Gastroesophageal sphincter (tissue), 4 donors: Measurements from ENCODE around the gene IRS2. TPM values are rescaled to one million over a fixed set of nuclear protein-coding genes. Genes with fewer than 3 reads are reported as not detected.

Source experiments
- ATAC-seq: fragments of 150-250 bp; one replicate; pipeline ENCODE4 v1.9.1; 2016; ENCODE audit warnings: mild to moderate bottlenecking, moderate library complexity
- H3K27ac ChIP-seq, 4 donors: fragments of 200-600 bp; sonication (generic) in 3 of 4; 1 replicate in 3 of 4; 2 replicates in 1 of 4; pipeline ENCODE4 v1.5.1; 2016 to 2019
- H3K27me3 ChIP-seq: fragments of 200-600 bp; sonication (generic); one replicate; pipeline ENCODE4 v1.5.1; 2019
- H3K36me3 ChIP-seq, 2 donors: fragments of 200-600 bp; sonication (generic); one replicate each; pipeline ENCODE4 v1.5.1; 2019; ENCODE audit warnings: control low read depth in 1 of 2
- H3K4me1 ChIP-seq, 3 donors: fragments of 200-600 bp; sonication (generic); 1 replicate in 2 of 3; 2 replicates in 1 of 3; pipeline ENCODE4 v1.5.1; 2016 to 2019; ENCODE audit warnings: control low read depth in 2 of 3
- H3K4me3 ChIP-seq, 2 donors: fragments of 200-600 bp; sonication (generic); one replicate each; pipeline ENCODE4 v1.5.1; 2019; ENCODE audit warnings: mild to moderate bottlenecking in 1 of 2, moderate library complexity in 1 of 2
- H3K9me3 ChIP-seq, 3 donors: fragments of 200-600 bp; sonication (generic); one replicate each; pipeline ENCODE4 v1.5.1; 2017 to 2019; ENCODE audit warnings: control low read depth in 2 of 3
- EP300 ChIP-seq: sonication (generic); formaldehyde crosslinking; IDR thresholded peaks from one replicate; pipeline ENCODE4 v1.6.1; 2017; ENCODE audit warnings: antibody characterized with exemption, mild to moderate bottlenecking
- POLR2A ChIP-seq, 2 donors: fragments of 450-650 bp; IDR thresholded peaks; one replicate each; pipeline ENCODE4 v1.6.1; 2017; ENCODE audit warnings: antibody characterized with exemption in 2 of 2, mild to moderate bottlenecking in 2 of 2, moderate library complexity in 1 of 2
- POLR2AphosphoS5 ChIP-seq: sonication (generic); formaldehyde crosslinking; IDR thresholded peaks from one replicate; pipeline ENCODE4 v1.6.1; 2017; ENCODE audit warnings: antibody characterized with exemption
- WGBS, 2 donors: methylation state at CpG; one replicate each; pipeline ENCODE4 v1.1.5; 2018; ENCODE audit warnings: low coverage in 1 of 2; 5-methylcytosine and 5-hydroxymethylcytosine counted together
- total RNA-seq, 4 donors: library from RNA; depleted of rRNA; stranded (reverse); fragments of >200 nt; gene quantifications; one replicate each; pipeline ENCODE4 v1.1.0, GENCODE V29; 2016
- TF ChIP-seq, protein P1 (sequence below), 4 experiments: fragments of 200-600 bp in 2 of 4; fragments of 450-650 bp in 2 of 4; sonication (generic) in 1 of 4; IDR thresholded peaks; one replicate each; pipeline ENCODE4 v1.5.1; 2017 to 2019; ENCODE audit warnings: antibody characterized with exemption in 4 of 4, mild to moderate bottlenecking in 2 of 4, moderate library complexity in 2 of 4

IRS2 gene
- total RNA-seq, 4 donors from 2014 or later, result 29.8 to 69.3 (median 49.4) TPM

DNA sequence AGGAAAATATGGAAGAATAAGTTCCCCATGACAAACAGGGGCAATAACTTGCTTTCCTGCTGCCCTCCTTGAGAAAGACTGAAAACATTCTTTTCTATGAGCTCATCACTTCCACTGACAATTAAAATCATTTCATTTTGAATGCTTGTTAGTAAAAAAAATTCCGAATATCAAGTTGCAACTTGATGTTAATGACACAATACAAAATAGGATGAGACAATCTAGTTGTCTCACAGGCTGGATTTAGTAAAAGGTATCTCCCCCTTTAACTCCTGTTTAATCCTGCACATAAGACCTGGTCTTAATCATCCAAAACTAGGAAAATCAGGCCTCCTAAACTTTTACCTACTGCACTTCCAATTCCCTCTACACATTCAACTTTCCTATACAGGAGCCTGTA, 24.7 kb downstream of the IRS2 start:
- H3K4me1 ChIP-seq, result peaks cover 3 to 78% (median 4%) of the 10 kb centered on the region in 3 donors
- no peak overlapping the region for H3K4me3 ChIP-seq
- no peaks in the 10 kb centered on the region for H3K27me3 ChIP-seq
- no peak overlapping the region for H3K27ac ChIP-seq
- no peaks in the 10 kb centered on the region for H3K9me3 ChIP-seq
- WGBS, 2 donors, result 8 to 65% methylated on average over 1 of the region's 1 CpG
- no peak for ATAC-seq
- no peaks in the 10 kb centered on the region for H3K36me3 ChIP-seq
- TF ChIP-seq EP300 (no peak), POLR2AphosphoS5 (no peak), POLR2A (IDR thresholded peaks at IDR 0.05) (no peak)
- TF ChIP-seq, protein P1, sequence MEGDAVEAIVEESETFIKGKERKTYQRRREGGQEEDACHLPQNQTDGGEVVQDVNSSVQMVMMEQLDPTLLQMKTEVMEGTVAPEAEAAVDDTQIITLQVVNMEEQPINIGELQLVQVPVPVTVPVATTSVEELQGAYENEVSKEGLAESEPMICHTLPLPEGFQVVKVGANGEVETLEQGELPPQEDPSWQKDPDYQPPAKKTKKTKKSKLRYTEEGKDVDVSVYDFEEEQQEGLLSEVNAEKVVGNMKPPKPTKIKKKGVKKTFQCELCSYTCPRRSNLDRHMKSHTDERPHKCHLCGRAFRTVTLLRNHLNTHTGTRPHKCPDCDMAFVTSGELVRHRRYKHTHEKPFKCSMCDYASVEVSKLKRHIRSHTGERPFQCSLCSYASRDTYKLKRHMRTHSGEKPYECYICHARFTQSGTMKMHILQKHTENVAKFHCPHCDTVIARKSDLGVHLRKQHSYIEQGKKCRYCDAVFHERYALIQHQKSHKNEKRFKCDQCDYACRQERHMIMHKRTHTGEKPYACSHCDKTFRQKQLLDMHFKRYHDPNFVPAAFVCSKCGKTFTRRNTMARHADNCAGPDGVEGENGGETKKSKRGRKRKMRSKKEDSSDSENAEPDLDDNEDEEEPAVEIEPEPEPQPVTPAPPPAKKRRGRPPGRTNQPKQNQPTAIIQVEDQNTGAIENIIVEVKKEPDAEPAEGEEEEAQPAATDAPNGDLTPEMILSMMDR (IDR thresholded peaks at IDR 0.05), result no peak

DNA sequence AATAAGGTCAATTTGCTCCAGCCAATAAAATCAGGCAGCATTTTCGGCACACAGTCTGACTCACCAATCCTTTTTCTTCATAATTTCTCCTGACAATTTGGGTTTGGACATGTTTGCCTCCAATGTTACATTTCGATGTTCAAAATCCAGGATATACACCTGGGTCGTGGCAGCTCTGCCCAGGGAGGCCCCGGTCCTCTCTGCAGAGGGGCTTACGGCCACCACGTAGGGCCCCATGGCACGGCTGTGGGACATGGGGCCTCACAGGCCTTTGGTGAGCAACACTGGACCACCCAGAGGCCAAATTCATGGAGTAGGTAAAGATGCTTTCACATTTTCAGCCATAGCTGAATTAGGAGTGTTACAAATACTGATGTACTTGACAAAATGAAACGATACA, 25.4 kb downstream of the IRS2 start:
- H3K36me3 ChIP-seq, result peaks cover 0 to 5% of the 10 kb centered on the region in 2 donors
- no peak for ATAC-seq
- H3K27me3 ChIP-seq, result no peaks in the 10 kb centered on the region
- H3K9me3 ChIP-seq, result no peaks in the 10 kb centered on the region
- WGBS, 2 donors, result 70 to 72% methylated on average over 8 of the region's 8 CpGs
- H3K4me1 ChIP-seq, result peaks cover 3 to 82% (median 3%) of the 10 kb centered on the region in 3 donors
- no peak overlapping the region for H3K27ac ChIP-seq
- no peak overlapping the region for H3K4me3 ChIP-seq
- TF ChIP-seq, protein P1 (IDR thresholded peaks at IDR 0.05), result no peak
- TF ChIP-seq EP300 (no peak), POLR2AphosphoS5 (no peak), POLR2A (IDR thresholded peaks at IDR 0.05) (no peak)

DNA sequence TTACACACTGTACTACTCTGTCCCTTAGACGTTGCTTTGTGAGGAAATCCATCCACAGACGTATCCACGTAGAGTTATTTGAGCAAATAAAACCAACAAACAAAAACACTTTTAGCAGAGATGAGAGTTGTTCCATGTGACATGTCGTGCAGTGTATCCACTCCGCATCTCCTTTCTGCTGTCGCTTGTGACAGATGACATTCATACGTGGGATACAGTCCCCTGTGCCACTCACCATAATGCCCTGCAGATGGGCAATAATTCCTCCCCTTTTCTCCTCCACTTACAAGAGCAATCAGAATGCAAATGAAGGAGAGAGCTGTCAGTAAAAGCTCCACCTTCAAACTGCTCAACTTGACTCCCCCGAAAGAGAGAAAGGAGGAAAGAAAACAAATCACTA, 26.0 kb downstream of the IRS2 start:
- H3K27ac ChIP-seq, result no peak overlapping the region
- TF ChIP-seq POLR2A (IDR thresholded peaks at IDR 0.05), result no peak
- TF ChIP-seq, protein P1 (IDR thresholded peaks at IDR 0.05), result no peak
- TF ChIP-seq POLR2AphosphoS5, result no peak
- no peak for TF ChIP-seq EP300
- peaks cover 3 to 82% (median 3%) of the 10 kb centered on the region in 3 donors for H3K4me1 ChIP-seq
- H3K36me3 ChIP-seq, result peaks cover 0 to 10% of the 10 kb centered on the region in 2 donors
- no peaks in the 10 kb centered on the region for H3K27me3 ChIP-seq
- H3K4me3 ChIP-seq, result no peak overlapping the region
- WGBS, 2 donors, result 79 to 83% methylated on average over 7 to 8 of the region's 8 CpGs
- no peak for ATAC-seq
- H3K9me3 ChIP-seq, result no peaks in the 10 kb centered on the region

DNA sequence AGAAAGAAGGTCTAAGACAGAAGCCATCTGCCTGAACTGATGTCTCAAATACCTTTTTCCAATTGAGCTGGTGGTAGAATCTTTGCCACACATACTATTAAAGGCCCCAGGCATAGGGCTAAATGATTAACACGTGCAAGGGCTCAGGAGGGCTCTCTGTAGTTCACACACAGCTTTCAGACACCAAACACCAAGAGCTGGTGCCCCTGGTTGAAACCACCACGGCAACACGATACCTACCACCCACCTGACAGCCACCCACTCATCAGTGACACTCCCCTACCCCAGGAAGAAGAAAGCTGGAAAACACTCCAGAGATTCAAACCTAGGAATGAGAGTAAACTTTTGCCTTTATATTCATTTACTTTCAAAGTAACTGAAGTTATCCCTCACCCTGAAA, 26.8 kb downstream of the IRS2 start:
- Histone ChIP-seq H3K27me3 (no peaks in the 10 kb centered on the region), H3K4me1 (peaks cover 3 to 74% (median 3%) of the 10 kb centered on the region in 3 donors), H3K4me3 (no peak overlapping the region), H3K36me3 (peaks cover 0 to 18% of the 10 kb centered on the region in 2 donors), H3K27ac (no peak overlapping the region), H3K9me3 (no peaks in the 10 kb centered on the region)
- TF ChIP-seq EP300 (no peak), POLR2AphosphoS5 (no peak), POLR2A (IDR thresholded peaks at IDR 0.05) (no peak)
- TF ChIP-seq, protein P1 (IDR thresholded peaks at IDR 0.05), result no peak
- WGBS, 2 donors, result 86% methylated on average over 3 of the region's 3 CpGs; no CpG with 5 or more reads in 1 of the 2 donors
- ATAC-seq, result no peak

DNA sequence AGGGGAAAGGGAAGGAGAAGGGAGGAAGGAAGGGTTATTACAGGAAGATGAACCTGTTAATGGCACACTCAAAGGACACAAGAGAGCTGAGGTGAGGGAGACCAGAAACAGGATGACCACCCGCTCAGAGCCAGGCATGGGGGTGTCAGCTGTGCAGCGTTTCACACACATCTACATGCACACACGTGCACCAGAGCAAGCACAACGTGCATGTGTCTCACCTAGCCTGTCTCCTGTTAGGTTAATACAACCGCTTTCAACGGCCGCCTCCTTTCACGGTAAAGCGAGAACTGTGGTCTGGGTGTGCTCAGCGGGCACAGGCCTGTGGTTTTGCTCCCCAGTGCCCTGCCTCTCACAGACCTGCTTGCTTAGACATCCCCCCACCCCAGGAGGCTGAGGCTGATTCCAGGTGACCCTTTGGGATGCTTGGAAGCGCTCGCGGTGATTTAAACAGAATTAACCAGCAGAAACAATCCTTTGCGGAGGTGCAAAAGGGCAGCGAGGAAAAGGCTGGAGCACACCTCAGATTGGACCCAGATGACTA, 27.4 kb downstream of the IRS2 start:
- no peak for TF ChIP-seq EP300
- TF ChIP-seq, protein P1 (IDR thresholded peaks at IDR 0.05), result no peak
- TF ChIP-seq POLR2AphosphoS5, result no peak
- no peak for TF ChIP-seq POLR2A (IDR thresholded peaks at IDR 0.05)
- Histone ChIP-seq H3K4me3 (no peak overlapping the region), H3K4me1 (peaks cover 1 to 68% (median 3%) of the 10 kb centered on the region in 3 donors), H3K36me3 (peaks cover 0 to 24% of the 10 kb centered on the region in 2 donors), H3K9me3 (no peaks in the 10 kb centered on the region), H3K27ac (no peak overlapping the region), H3K27me3 (no peaks in the 10 kb centered on the region)
- 89 to 97% methylated on average over 3 to 7 of the region's 15 CpGs for WGBS, 2 donors
- no peak for ATAC-seq
